ENCODE measurements around the gene DDX10. TPM values are rescaled to one million over a fixed set of nuclear protein-coding genes. Genes with fewer than 3 reads are reported as not detected.
A peak's percentile ranks its signal among the peaks of the same experiment; 100 is the strongest.

Gene DDX10
- total RNA-seq, 2 donors from 2014 or later, result 8.0 to 28.2 TPM

DNA sequence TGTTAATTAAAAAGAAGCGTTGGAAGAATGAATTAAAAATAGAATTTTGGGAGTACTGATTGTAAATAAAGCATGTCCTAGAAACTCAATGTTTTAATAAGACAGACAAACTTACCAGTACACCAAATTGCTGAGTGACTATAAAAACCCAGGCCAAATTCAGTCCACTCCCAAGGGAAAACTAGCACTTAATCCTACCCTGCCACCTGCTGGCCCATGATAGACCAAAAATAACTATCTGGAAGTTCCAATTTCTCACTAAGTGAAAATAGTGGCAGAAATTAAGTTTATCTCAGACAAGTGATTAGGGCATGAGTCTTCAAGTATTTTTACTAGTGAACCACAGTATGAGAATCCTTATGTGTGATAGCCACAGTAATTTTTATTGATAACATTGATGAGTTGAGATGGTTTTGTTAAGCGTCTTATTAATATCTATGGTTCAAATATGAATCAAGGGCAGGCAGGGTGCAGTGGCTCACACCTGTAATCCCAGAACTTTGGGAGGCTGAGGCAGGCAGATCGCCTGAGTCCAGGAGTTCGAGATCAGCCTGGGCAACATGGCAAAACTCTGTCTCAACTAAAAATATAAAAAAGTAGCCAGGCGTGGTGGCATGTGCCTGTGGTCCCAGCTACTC, 9.8 kb upstream of the DDX10 start:
- Histone ChIP-seq H3K4me1 (ENCODE audit: control insufficient read depth in 1 of 2, low read depth in 2 of 2) (no peaks in the 10 kb centered on the region), H3K36me3 (no peaks in the 10 kb centered on the region), H3K9me3 (no peaks in the 10 kb centered on the region), H3K27me3 (replicated peaks; ENCODE audit: insufficient read depth) (no peaks in the 10 kb centered on the region), H3K4me3 (no peak overlapping the region), H3K27ac (no peak overlapping the region)
- ATAC-seq (ENCODE audit: insufficient number of reproducible peaks, low FRiP score, low read depth) (peak; percentile 82), DNase-seq (ENCODE audit: low spot score) (no peak)
- TF ChIP-seq, protein P1, sequence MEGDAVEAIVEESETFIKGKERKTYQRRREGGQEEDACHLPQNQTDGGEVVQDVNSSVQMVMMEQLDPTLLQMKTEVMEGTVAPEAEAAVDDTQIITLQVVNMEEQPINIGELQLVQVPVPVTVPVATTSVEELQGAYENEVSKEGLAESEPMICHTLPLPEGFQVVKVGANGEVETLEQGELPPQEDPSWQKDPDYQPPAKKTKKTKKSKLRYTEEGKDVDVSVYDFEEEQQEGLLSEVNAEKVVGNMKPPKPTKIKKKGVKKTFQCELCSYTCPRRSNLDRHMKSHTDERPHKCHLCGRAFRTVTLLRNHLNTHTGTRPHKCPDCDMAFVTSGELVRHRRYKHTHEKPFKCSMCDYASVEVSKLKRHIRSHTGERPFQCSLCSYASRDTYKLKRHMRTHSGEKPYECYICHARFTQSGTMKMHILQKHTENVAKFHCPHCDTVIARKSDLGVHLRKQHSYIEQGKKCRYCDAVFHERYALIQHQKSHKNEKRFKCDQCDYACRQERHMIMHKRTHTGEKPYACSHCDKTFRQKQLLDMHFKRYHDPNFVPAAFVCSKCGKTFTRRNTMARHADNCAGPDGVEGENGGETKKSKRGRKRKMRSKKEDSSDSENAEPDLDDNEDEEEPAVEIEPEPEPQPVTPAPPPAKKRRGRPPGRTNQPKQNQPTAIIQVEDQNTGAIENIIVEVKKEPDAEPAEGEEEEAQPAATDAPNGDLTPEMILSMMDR (IDR thresholded peaks at IDR 0.05), result peak; percentile 55

GRCh38 chr11:108662700-108663099, 2.2 kb upstream of the DDX10 start:
- Histone ChIP-seq H3K27me3 (replicated peaks; ENCODE audit: insufficient read depth) (no peaks in the 10 kb centered on the region), H3K9me3 (no peaks in the 10 kb centered on the region), H3K4me1 (ENCODE audit: control insufficient read depth in 1 of 2, low read depth in 2 of 2) (peaks cover 14 to 17% of the 10 kb centered on the region in 2 donors), H3K36me3 (no peaks in the 10 kb centered on the region), H3K4me3 (no peak overlapping the region), H3K27ac (no peak overlapping the region)
- no peak for ATAC-seq (ENCODE audit: insufficient number of reproducible peaks, low FRiP score, low read depth)
- DNase-seq (ENCODE audit: low spot score), result no peak
- TF ChIP-seq, protein P1 (IDR thresholded peaks at IDR 0.05), result no peak

DNA sequence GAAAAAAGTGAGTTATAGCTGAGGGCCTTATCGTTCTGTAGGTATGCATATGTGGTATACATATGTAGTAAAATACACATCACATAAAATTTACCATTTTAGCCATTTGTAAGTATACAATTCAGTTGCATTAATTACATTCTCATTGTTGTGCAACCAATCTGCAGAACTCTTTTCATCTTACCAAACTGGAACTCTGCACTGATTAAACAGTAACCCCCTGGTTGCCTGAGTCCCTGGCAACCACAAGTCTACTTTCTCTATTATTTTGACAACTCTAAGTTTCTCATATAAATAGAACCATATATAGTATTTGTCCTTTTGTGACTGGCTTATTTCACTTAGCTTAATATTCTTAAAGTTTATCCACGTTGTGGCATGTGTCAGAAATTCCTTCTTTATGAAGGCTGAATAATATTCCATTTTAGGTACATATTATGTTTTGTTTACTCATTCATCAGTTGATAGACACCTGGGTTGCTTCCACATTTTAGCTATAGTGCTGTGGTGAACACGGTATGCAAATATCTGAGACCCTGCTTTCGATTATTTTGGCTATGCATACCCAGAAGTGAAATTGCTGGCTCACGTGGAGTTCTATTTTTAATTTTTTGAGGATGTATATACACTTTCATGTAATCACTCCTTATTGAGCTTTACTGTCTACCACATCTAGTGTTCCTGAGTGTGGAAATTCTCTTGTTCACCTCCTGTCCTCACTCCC, 1.6 kb upstream of the DDX10 start:
- Histone ChIP-seq H3K27me3 (replicated peaks; ENCODE audit: insufficient read depth) (no peaks in the 10 kb centered on the region), H3K4me1 (ENCODE audit: control insufficient read depth in 1 of 2, low read depth in 2 of 2) (peaks cover 14 to 21% of the 10 kb centered on the region in 2 donors), H3K36me3 (no peaks in the 10 kb centered on the region), H3K27ac (no peak overlapping the region), H3K4me3 (no peak overlapping the region), H3K9me3 (no peaks in the 10 kb centered on the region)
- no peak for ATAC-seq (ENCODE audit: insufficient number of reproducible peaks, low FRiP score, low read depth)
- DNase-seq (ENCODE audit: low spot score), result no peak
- TF ChIP-seq, protein P1 (IDR thresholded peaks at IDR 0.05), result no peak

DNA sequence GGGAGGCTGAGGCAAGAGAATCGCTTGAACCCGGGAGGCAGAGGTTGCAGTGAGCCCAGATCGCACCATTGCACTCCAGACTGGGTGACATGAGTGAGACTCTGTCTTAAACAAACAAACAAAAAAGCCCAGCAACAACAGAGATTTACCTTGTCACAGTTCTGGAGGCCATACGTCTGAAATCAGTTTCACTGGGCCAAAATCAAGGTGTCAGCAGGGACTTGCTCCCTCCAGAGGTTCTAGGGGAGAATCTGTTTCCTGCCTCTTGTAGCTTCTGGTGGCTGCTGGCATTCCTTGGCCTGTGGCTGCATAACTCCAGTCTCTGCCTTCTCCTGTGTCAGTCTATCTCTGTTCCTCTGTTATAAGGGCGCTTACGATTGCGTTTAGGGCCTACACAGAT, 1.5 kb downstream of the DDX10 start:
- Histone ChIP-seq H3K4me1 (ENCODE audit: control insufficient read depth in 1 of 2, low read depth in 2 of 2) (peaks cover 14 to 21% of the 10 kb centered on the region in 2 donors), H3K9me3 (no peaks in the 10 kb centered on the region), H3K4me3 (peak overlapping the region; percentile 91), H3K36me3 (no peaks in the 10 kb centered on the region), H3K27ac (no peak overlapping the region), H3K27me3 (replicated peaks; ENCODE audit: insufficient read depth) (no peaks in the 10 kb centered on the region)
- TF ChIP-seq, protein P1 (IDR thresholded peaks at IDR 0.05), result no peak
- no peak for ATAC-seq (ENCODE audit: insufficient number of reproducible peaks, low FRiP score, low read depth)
- no peak for DNase-seq (ENCODE audit: low spot score)

DNA sequence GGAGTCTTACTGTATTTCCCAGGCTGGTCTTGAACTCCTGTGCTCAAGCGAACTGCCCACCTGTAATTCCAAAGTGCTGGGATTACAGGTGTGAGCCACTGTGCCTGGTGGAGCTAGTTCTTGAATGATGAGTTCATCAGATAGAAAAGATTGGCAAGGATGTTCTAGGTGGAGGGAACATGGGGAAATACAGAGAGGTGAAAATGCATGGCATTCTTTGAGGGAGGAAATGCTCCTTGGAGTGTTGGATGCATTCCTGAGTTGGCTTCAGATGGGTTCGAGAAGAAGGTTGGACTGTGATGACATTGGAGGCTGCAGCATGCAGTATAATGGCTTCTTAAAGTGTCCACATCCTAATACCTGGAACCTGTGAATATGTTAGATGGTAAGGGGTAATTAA, 4.4 kb downstream of the DDX10 start:
- H3K27ac ChIP-seq, result no peak overlapping the region
- H3K9me3 ChIP-seq, result no peaks in the 10 kb centered on the region
- TF ChIP-seq, protein P1 (IDR thresholded peaks at IDR 0.05), result no peak
- ATAC-seq (ENCODE audit: insufficient number of reproducible peaks, low FRiP score, low read depth) (no peak), DNase-seq (ENCODE audit: low spot score) (no peak)
- H3K4me3 ChIP-seq, result no peak overlapping the region
- H3K36me3 ChIP-seq, result no peaks in the 10 kb centered on the region
- H3K4me1 ChIP-seq (ENCODE audit: control insufficient read depth in 1 of 2, low read depth in 2 of 2), result peaks cover 14 to 19% of the 10 kb centered on the region in 2 donors
- no peaks in the 10 kb centered on the region for H3K27me3 ChIP-seq (replicated peaks; ENCODE audit: insufficient read depth)
